Activated T-helper 1 cell treated with anti-CD3 and anti-CD28 coated beads, Interleukin-12 subunit alpha, Interleukin-12 subunit beta, Interleukin-2, Interleukin-4 antibody, amounts not matched to agents 30 ng/mL and 10 ng/mL and 1 ng/mL, durations not matched to agents 14 hours and 24 hours and 36 hours (primary cell): Measurements from ENCODE around the gene CDH23. TPM values are rescaled to one million over a fixed set of nuclear protein-coding genes. Genes with fewer than 3 reads are reported as not detected.

Source experiments
- DNase-seq: peaks from one replicate; pipeline ENCODE4 v3.0.0; 2021; ENCODE audit warnings: low spot score
- H3K27ac Mint-ChIP-seq: one replicate; pipeline ENCODE4 v1.8.0; 2021; ENCODE audit warnings: mild to moderate bottlenecking, mixed read lengths
- H3K27me3 Mint-ChIP-seq: one replicate; pipeline ENCODE4 v1.8.0; 2022; ENCODE audit warnings: mild to moderate bottlenecking, moderate library complexity, mixed read lengths; ENCODE audit not compliant: insufficient read depth
- H3K36me3 Mint-ChIP-seq: one replicate; pipeline ENCODE4 v1.8.0; 2021; ENCODE audit warnings: low read depth, mixed read lengths
- H3K4me1 Mint-ChIP-seq: one replicate; pipeline ENCODE4 v1.8.0; 2021; ENCODE audit warnings: low read depth, mixed read lengths
- H3K4me3 Mint-ChIP-seq: one replicate; pipeline ENCODE4 v1.8.0; 2021; ENCODE audit warnings: mild to moderate bottlenecking, moderate library complexity, mixed read lengths
- H3K9me3 Mint-ChIP-seq: one replicate; pipeline ENCODE4 v1.8.0; 2021; ENCODE audit warnings: mixed read lengths
- intact Hi-C: fragments of 100-400 bp; cut with micrococcal nuclease; formaldehyde crosslinking; loops from one replicate; pipeline ENCODE4 v1.15.1; 2024
- total RNA-seq: library from RNA; stranded (reverse); gene quantifications from 2 replicates; pipeline ENCODE4 v1.2.3, GENCODE V29; 2022

The CDH23 gene
- total RNA-seq, 1 donor from 2014 or later, result 0.57 TPM

DNA sequence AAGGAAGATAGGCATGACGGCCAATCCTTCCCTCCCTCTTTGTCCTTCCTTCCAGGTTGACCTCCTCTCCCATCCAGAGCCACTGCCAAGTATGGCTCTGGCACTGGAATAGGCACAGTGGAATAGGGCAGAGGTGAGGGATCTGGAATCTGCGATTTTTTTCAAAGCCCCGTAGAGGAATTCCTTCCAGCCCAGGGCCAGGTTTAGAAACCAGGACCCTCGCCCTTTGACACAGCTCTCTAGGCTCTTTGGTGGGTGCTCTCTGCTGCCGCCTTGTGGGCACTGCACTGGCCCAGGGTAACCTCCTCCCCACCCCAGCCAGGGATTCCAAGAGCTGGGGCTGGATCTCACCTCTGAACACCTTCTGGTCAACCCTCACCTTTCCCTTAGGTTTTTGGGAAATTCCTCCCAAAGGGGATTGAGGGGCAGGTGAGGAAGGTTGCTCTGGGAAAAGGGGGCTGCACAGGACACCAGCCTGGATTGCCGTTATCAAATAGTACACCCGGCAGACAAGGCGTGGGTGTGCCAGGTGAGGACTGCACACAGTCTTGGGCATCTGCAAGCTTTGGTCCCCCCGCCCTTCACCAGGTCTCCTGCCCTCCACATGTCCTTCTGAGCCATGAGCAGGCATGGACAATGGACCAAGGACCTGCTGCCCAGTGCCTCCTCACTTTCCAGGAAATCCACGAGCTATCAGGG lies 300.1 kb downstream of the CDH23 start:
- Mint-ChIP-seq H3K27me3 (no peaks in the 10 kb centered on the region), H3K9me3 (no peaks in the 10 kb centered on the region), H3K36me3 (no peaks in the 10 kb centered on the region), H3K4me1 (peaks cover 53% of the 10 kb centered on the region), H3K27ac (no peak overlapping the region), H3K4me3 (no peak overlapping the region)
- peak; percentile 41 for DNase-seq
- intact Hi-C loops, result loop anchor here (1.0 to 2.0 kb wide), 3 partner anchors 77 to 382 kb away; partner anchors contain the start of gene VSIR

DNA sequence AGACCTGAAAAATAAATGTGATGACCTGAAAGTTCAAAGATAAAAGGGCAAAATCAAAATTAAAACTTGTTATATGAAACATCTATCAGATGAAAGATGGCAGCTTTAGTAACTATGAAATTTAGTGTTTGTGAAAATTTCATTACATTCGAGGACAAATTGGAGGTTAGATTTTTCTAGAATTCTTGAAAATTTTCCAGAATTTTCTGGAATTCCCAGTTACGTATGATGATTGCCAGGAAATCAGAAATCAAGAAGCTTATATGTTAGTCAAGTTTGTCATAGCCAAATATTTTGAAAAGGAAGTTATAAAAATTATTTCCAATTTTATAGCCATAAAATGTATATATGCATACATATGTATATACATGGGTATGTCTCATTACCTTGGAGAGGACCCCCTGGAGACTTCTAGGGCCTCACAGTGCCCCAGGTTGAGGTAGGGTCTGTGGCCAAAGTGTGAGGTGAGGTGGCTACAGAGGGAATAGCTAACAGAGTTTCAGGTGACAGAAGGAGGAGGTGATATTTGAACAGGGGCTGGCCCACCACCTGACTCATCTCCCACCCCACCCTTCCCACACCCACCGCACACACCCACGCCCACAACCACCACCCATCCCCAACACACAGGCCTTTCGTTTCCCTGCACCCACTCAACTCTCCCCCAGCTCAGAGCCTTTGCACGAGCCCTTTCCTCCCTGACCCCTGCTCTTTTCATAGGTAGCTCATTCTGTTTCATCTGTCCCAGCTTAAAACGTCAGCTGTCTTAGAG lies 301.4 kb downstream of the CDH23 start:
- peak overlapping the region; percentile 78 for H3K27ac Mint-ChIP-seq
- H3K36me3 Mint-ChIP-seq, result no peaks in the 10 kb centered on the region
- H3K27me3 Mint-ChIP-seq, result no peaks in the 10 kb centered on the region
- peaks cover 53% of the 10 kb centered on the region for H3K4me1 Mint-ChIP-seq
- no peak for DNase-seq
- H3K9me3 Mint-ChIP-seq, result no peaks in the 10 kb centered on the region
- intact Hi-C loops, result loop anchor here (1.0 to 2.0 kb wide), 3 partner anchors 28 to 115 kb away; no protein-coding TSS in a partner anchor
- H3K4me3 Mint-ChIP-seq, result peak overlapping the region; percentile 38

GRCh38 chr10:71698737-71699136 lies 302.0 kb downstream of the CDH23 start:
- intact Hi-C loops, result loop anchor here (1.0 kb wide), 2 partner anchors 28 to 71 kb away; no protein-coding TSS in a partner anchor
- Mint-ChIP-seq H3K4me3 (peak overlapping the region; percentile 38), H3K36me3 (no peaks in the 10 kb centered on the region), H3K9me3 (no peaks in the 10 kb centered on the region), H3K27me3 (no peaks in the 10 kb centered on the region), H3K27ac (peak overlapping the region; percentile 78), H3K4me1 (peaks cover 50% of the 10 kb centered on the region)
- DNase-seq, result no peak

- H3K36me3 Mint-ChIP-seq, result no peaks in the 10 kb centered on the region
- H3K4me3 Mint-ChIP-seq, result no peak overlapping the region
- peaks cover 34% of the 10 kb centered on the region for H3K4me1 Mint-ChIP-seq
- H3K27me3 Mint-ChIP-seq, result no peaks in the 10 kb centered on the region
- no peak overlapping the region for H3K27ac Mint-ChIP-seq
- H3K9me3 Mint-ChIP-seq, result no peaks in the 10 kb centered on the region
- intact Hi-C loops, result no loop called here
- DNase-seq, result no peak
Observed at GRCh38 chr10:71700731-71701368, 304.1 kb downstream of the CDH23 start.

GRCh38 chr10:71701496-71702132 lies 304.9 kb downstream of the CDH23 start:
- Mint-ChIP-seq H3K36me3 (no peaks in the 10 kb centered on the region), H3K4me3 (no peak overlapping the region), H3K27me3 (no peaks in the 10 kb centered on the region), H3K27ac (no peak overlapping the region), H3K4me1 (peaks cover 29% of the 10 kb centered on the region), H3K9me3 (no peaks in the 10 kb centered on the region)
- intact Hi-C loops, result no loop called here
- no peak for DNase-seq

- H3K27ac Mint-ChIP-seq, result no peak overlapping the region
- peaks cover 19% of the 10 kb centered on the region for H3K4me1 Mint-ChIP-seq
- intact Hi-C loops, result no loop called here
- no peak for DNase-seq
- H3K36me3 Mint-ChIP-seq, result no peaks in the 10 kb centered on the region
- no peak overlapping the region for H3K4me3 Mint-ChIP-seq
- H3K9me3 Mint-ChIP-seq, result no peaks in the 10 kb centered on the region
- no peaks in the 10 kb centered on the region for H3K27me3 Mint-ChIP-seq
Observed at GRCh38 chr10:71703577-71703976, 306.9 kb downstream of the CDH23 start.

- Mint-ChIP-seq H3K9me3 (no peaks in the 10 kb centered on the region), H3K27me3 (no peaks in the 10 kb centered on the region), H3K4me1 (peaks cover 10% of the 10 kb centered on the region), H3K36me3 (no peaks in the 10 kb centered on the region), H3K4me3 (no peak overlapping the region), H3K27ac (no peak overlapping the region)
- DNase-seq, result no peak
- intact Hi-C loops, result no loop called here
Observed at GRCh38 chr10:71704816-71705215, 308.1 kb downstream of the CDH23 start.

DNA sequence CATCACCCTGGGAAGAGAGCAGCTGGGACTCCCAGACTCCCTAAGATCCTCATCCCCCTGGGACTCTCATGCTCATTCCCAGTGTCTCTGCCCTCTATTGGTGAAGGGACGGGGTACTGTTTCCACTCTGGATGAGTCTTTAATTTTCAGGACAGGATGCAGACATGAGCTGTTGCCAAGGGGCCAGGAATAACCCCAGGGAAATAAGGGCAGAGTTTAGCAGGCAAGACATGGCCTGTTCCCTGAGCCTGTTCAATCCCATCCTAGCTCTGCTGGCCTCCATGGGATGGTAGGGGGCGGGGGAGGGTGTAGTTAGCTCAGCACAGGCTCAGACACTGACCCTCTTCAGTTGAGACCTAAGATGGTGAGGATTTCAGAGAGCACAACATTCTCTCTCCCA lies 308.9 kb downstream of the CDH23 start:
- Mint-ChIP-seq H3K9me3 (no peaks in the 10 kb centered on the region), H3K27ac (no peak overlapping the region), H3K4me3 (no peak overlapping the region), H3K27me3 (no peaks in the 10 kb centered on the region), H3K36me3 (no peaks in the 10 kb centered on the region), H3K4me1 (peaks cover 10% of the 10 kb centered on the region)
- intact Hi-C loops, result no loop called here
- DNase-seq, result no peak

- DNase-seq, result no peak
- H3K27me3 Mint-ChIP-seq, result no peaks in the 10 kb centered on the region
- H3K9me3 Mint-ChIP-seq, result no peaks in the 10 kb centered on the region
- peaks cover 10% of the 10 kb centered on the region for H3K4me1 Mint-ChIP-seq
- no peak overlapping the region for H3K4me3 Mint-ChIP-seq
- no peaks in the 10 kb centered on the region for H3K36me3 Mint-ChIP-seq
- intact Hi-C loops, result no loop called here
- H3K27ac Mint-ChIP-seq, result no peak overlapping the region
Observed at GRCh38 chr10:71706216-71707121, 309.7 kb downstream of the CDH23 start.

- Mint-ChIP-seq H3K27me3 (no peaks in the 10 kb centered on the region), H3K4me1 (peaks cover 17% of the 10 kb centered on the region), H3K36me3 (no peaks in the 10 kb centered on the region), H3K27ac (peak overlapping the region; percentile 19), H3K4me3 (no peak overlapping the region), H3K9me3 (no peaks in the 10 kb centered on the region)
- DNase-seq, result no peak
- intact Hi-C loops, result no loop called here
Observed at GRCh38 chr10:71707240-71707789, 310.6 kb downstream of the CDH23 start.

- Mint-ChIP-seq H3K36me3 (no peaks in the 10 kb centered on the region), H3K4me1 (peaks cover 27% of the 10 kb centered on the region), H3K9me3 (no peaks in the 10 kb centered on the region), H3K4me3 (no peak overlapping the region), H3K27me3 (no peaks in the 10 kb centered on the region), H3K27ac (no peak overlapping the region)
- peak; percentile 43 for DNase-seq
- intact Hi-C loops, result loop anchor here (1.0 kb wide), 3 partner anchors 222 to 394 kb away; no protein-coding TSS in a partner anchor
Observed at GRCh38 chr10:71708301-71708703, 311.6 kb downstream of the CDH23 start.
